ENCODE results near the gene EGFR.
A peak's percentile ranks its signal among the peaks of the same experiment; 100 is the strongest.

Gene EGFR

DNA sequence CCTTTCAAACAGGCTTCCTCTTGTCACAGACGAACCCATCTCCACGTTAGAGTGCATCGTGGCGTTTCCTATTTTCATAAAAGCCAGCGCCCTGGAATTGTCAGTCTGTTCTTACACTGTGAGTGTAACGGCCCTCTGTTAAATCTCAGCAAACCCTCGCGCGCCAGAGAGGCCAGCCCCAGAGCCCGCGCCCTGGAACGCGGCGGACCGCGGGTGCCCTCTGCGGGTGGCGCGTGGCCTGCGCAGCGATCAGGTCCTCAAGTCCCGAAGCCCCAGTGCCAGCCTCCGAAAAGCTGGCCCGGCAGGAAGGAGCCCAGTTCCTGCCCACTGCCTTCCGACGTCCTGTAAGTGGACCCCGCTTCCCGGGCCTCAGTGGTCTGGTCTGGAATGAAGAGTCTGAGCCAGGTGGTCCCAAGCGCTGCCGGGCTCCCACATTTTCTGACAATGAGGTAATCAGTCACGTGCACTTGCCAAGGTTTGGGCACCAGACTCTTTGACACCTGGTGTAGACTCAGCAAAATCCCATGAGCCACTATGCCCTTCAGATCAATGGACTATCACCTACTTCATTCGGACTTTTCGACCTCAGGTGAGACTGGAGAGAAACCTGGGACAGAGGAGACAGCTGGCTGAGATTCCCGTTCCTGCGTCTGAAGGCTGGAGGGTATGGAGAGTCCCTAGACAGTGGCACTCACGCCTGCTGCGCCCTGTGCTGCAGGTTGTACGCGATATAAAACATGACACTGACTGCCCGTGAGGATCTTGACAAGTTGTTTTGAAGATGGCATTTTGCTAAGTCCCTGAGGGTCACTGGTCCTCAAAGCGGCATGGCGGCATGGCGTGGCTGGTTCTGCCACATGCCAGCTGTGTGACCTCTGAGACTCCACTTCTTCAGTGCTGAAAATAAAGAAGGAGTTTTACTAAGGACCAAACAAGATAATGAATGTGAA, 237.0 kb downstream of the EGFR start:
- DNase-seq = peak; percentile 72

DNA sequence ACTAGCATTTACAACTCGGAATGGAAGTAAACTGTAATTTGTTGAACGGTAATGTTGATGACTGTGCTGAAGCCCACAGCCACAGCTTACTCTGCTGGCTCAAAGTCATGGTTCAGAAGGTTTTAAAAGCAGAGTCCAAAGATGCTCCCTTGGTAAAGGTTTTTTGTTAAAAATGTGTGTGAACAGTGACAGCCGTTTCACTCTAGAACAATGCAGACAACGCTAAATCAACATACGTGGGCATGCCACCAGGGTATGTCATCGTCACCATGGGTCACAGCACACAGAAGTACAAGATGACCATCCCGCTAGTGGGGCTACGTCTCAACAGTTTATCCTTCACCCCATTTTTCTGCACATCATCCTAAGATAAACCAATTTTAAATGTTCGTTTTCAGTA, 239.8 kb downstream of the EGFR start:
- DNase-seq = no peak

DNA sequence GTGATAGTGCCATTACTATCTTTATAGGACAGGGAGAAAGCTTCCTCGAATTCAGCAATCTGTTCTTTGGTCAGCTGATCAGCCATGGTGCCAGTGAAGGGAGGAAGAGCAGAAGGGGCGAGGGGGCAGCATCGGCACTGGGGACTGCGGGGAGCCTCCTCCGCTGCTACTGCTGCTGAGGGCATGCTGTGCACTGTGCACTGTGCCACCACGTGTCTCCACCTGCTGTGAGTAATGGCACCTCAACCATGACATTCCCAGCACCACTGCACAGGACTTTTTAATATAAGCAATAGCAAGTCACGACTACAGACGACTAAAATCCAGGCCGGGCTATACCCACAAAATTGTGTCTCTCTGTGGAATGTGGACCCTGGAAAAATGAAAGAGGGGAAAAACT, 241.4 kb downstream of the EGFR start:
- no peak for DNase-seq

DNA sequence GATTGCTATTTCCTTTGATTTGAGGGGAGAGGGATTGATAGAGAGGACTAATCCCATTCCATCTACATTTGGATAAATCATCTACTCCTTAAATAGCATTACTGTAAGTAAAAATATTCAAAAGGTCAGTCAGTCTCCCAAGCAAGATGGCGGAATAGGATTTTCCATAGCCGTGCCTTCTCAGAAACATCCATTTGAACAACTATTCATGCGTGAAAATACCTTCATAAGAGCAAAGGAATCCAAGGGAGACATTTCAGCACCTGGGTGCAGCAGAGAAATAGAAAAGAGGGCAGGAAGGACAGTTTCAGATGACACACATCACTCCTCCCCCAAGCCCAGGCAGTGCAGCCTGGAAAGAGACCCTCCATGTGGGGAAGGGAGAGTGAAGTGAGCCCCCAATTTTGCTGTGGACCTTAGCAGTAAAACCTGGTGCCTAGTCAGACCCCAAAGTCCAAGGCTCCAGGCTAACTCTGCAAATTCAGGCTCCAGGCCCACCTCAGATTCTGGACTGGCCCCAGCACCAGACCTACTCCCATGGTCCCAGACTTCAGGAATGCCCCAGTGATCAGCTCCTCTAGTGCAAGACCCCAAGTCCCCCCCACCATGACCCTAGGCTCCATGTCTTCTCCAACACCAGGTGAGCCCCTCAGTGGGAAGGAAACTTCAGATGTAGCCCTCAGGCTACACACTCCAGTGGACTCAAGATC, 242.0 kb downstream of the EGFR start:
- no peak for DNase-seq
